ENCODE results near the gene SELENOF. TPM values are rescaled to one million over a fixed set of nuclear protein-coding genes. Genes with fewer than 3 reads are reported as not detected.

The SELENOF gene
- total RNA-seq, 1 donor from 2014 or later, result 198 TPM

DNA sequence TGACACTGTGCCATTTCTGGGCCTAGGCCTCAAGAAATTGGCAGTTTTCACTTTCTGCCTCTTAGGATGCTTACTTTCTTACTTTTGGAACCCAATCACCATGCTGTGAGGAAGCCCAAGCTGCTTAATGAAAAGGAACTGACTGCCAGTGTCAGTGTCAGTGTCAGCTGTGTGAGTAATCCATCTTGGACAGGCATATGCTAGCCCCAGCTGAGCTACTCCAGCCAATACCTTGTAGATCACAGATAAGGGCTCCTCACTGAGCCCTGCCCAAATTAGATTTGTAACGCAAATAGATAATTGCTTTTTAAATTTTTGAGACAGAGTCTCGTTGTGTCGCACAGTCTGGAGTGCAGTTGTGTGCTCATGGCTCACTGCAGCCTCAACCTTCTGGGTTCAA is 59.6 kb downstream of the SELENOF start:
- H3K4me1 Mint-ChIP-seq (ENCODE audit: unreplicated experiment), result no peaks in the 10 kb centered on the region
- TF ChIP-seq, protein P1, sequence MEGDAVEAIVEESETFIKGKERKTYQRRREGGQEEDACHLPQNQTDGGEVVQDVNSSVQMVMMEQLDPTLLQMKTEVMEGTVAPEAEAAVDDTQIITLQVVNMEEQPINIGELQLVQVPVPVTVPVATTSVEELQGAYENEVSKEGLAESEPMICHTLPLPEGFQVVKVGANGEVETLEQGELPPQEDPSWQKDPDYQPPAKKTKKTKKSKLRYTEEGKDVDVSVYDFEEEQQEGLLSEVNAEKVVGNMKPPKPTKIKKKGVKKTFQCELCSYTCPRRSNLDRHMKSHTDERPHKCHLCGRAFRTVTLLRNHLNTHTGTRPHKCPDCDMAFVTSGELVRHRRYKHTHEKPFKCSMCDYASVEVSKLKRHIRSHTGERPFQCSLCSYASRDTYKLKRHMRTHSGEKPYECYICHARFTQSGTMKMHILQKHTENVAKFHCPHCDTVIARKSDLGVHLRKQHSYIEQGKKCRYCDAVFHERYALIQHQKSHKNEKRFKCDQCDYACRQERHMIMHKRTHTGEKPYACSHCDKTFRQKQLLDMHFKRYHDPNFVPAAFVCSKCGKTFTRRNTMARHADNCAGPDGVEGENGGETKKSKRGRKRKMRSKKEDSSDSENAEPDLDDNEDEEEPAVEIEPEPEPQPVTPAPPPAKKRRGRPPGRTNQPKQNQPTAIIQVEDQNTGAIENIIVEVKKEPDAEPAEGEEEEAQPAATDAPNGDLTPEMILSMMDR (IDR thresholded peaks at IDR 0.05), result no peak
- H3K27ac Mint-ChIP-seq (ENCODE audit: unreplicated experiment), result no peak overlapping the region
- no peaks in the 10 kb centered on the region for H3K9me3 Mint-ChIP-seq (ENCODE audit: unreplicated experiment)
- H3K4me3 Mint-ChIP-seq (ENCODE audit: unreplicated experiment), result no peak overlapping the region
- DNase-seq (ENCODE audit: extremely low spot score, unreplicated experiment), result no peak
- peaks cover 13% of the 10 kb centered on the region for H3K36me3 Mint-ChIP-seq (ENCODE audit: unreplicated experiment)
- no peaks in the 10 kb centered on the region for H3K27me3 Mint-ChIP-seq (ENCODE audit: unreplicated experiment)

DNA sequence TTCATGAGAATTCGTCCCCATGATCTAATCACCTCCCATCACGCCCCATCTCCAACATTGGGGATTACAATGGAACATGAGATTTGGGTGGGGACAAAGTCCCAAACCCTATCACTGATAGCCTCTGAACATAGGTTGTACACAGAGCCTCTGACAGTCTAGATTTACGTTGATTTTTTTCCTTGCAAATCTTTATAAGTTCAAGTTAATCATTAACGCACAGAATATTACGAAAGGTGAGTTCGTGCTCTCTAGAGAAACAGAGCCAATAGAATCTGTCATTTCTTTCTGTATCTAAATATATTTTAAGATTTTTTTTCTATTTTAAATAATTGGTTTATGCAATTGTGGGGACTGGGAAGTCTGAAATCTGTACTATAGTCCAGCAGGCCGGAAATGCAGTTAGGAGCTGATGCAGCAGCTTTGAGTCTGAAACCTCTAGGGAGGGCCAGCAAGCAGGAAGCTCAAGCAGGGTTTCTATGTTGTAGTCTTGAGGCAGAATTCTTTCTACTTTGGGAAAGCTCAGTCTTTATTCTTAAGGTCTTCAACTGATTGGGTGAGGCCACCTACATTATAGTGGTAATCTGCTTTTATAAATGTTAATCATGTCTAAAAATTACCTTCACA is 61.0 kb downstream of the SELENOF start:
- H3K27me3 Mint-ChIP-seq (ENCODE audit: unreplicated experiment), result no peaks in the 10 kb centered on the region
- DNase-seq (ENCODE audit: extremely low spot score, unreplicated experiment), result no peak
- TF ChIP-seq, protein P1 (IDR thresholded peaks at IDR 0.05), result no peak
- no peak overlapping the region for H3K27ac Mint-ChIP-seq (ENCODE audit: unreplicated experiment)
- H3K4me1 Mint-ChIP-seq (ENCODE audit: unreplicated experiment), result no peaks in the 10 kb centered on the region
- H3K9me3 Mint-ChIP-seq (ENCODE audit: unreplicated experiment), result no peaks in the 10 kb centered on the region
- H3K4me3 Mint-ChIP-seq (ENCODE audit: unreplicated experiment), result no peak overlapping the region
- H3K36me3 Mint-ChIP-seq (ENCODE audit: unreplicated experiment), result peaks cover 4% of the 10 kb centered on the region

DNA sequence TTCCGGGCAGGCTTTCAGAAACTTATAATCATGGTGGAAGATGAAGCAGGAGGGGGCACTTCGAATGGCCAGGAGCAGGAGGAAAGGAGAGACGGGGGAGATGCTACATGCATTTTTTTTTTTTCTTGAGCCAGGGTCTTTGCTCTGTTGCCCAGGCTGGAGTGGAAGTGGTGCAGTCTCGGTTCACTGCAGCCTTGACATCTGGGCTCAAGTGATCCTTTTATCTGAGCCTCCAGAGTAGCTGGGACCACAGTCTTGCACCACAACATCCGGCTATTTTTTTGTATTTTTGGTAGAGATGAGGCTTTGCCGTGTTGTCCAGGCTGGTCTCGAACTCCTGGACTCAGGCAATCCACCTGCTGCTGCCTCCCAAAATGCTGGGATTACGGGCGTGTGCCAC is 61.6 kb downstream of the SELENOF start:
- H3K4me1 Mint-ChIP-seq (ENCODE audit: unreplicated experiment), result no peaks in the 10 kb centered on the region
- H3K36me3 Mint-ChIP-seq (ENCODE audit: unreplicated experiment), result peaks cover 4% of the 10 kb centered on the region
- no peaks in the 10 kb centered on the region for H3K9me3 Mint-ChIP-seq (ENCODE audit: unreplicated experiment)
- H3K27ac Mint-ChIP-seq (ENCODE audit: unreplicated experiment), result no peak overlapping the region
- no peaks in the 10 kb centered on the region for H3K27me3 Mint-ChIP-seq (ENCODE audit: unreplicated experiment)
- no peak for DNase-seq (ENCODE audit: extremely low spot score, unreplicated experiment)
- TF ChIP-seq, protein P1 (IDR thresholded peaks at IDR 0.05), result no peak
- no peak overlapping the region for H3K4me3 Mint-ChIP-seq (ENCODE audit: unreplicated experiment)

DNA sequence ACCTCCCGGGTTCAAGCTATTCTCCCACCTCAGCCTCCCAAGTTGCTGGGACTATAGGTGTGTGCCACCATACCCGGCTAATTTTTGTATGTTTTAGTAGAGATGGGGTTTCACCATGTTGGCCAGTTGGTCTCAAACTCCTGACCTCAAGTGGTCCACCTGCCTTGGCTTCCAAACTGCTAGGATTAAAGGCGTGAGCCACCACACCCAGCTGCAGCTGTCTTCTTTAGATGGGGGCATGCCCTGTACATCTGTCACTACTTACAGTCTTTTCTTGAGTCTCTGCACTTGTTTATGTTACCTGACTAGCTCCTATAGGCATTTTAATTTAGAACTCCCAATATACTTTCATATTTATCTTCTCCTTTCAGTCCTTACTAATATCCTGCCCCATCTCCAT is 64.2 kb downstream of the SELENOF start:
- Mint-ChIP-seq H3K4me3 (ENCODE audit: unreplicated experiment) (no peak overlapping the region), H3K27me3 (ENCODE audit: unreplicated experiment) (no peaks in the 10 kb centered on the region), H3K4me1 (ENCODE audit: unreplicated experiment) (peaks cover 6% of the 10 kb centered on the region), H3K36me3 (ENCODE audit: unreplicated experiment) (no peaks in the 10 kb centered on the region), H3K27ac (ENCODE audit: unreplicated experiment) (no peak overlapping the region), H3K9me3 (ENCODE audit: unreplicated experiment) (no peaks in the 10 kb centered on the region)
- no peak for DNase-seq (ENCODE audit: extremely low spot score, unreplicated experiment)
- TF ChIP-seq, protein P1 (IDR thresholded peaks at IDR 0.05), result no peak

DNA sequence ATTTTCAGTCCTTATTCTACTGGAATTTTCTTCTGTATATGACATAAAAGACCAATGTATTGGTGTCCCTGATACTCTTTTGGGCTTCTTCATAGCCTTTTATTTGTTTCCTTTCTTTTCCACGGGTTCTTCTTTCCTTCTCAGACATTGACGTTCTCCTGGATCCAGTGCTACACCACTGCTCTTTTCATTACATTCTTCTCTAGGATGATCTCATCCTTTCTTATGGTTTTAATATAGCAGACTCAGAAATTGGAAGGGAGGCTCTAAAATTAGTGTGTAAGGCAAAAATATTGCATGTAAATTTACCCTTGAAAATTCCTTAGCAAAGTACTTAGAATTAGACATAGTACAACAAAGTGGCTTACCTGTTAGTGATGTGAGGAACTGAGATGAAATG is 65.3 kb downstream of the SELENOF start:
- Mint-ChIP-seq H3K4me1 (ENCODE audit: unreplicated experiment) (peaks cover 6% of the 10 kb centered on the region), H3K27me3 (ENCODE audit: unreplicated experiment) (no peaks in the 10 kb centered on the region), H3K27ac (ENCODE audit: unreplicated experiment) (no peak overlapping the region), H3K4me3 (ENCODE audit: unreplicated experiment) (no peak overlapping the region), H3K9me3 (ENCODE audit: unreplicated experiment) (no peaks in the 10 kb centered on the region), H3K36me3 (ENCODE audit: unreplicated experiment) (no peaks in the 10 kb centered on the region)
- DNase-seq (ENCODE audit: extremely low spot score, unreplicated experiment), result no peak
- TF ChIP-seq, protein P1 (IDR thresholded peaks at IDR 0.05), result no peak
